ENCODE data around the gene NRP1.

The NRP1 gene

GRCh38 chr10:33311640-33312039, 22.8 kb downstream of the NRP1 start:
- CTCF ChIA-PET, result interaction anchor here (1.6 kb wide), 1 partner anchor 118 kb away, joined by 7 read pairs; no protein-coding TSS in a partner anchor
- POLR2A ChIA-PET, result no interaction called here
- no peak overlapping the region for H3K4me3 ChIP-seq (ENCODE audit: low read depth, low read length)
- no peak for TF ChIP-seq CTCF (IDR thresholded peaks at IDR 0.05; ENCODE audit: insufficient read depth, low read length, missing control alignments)
- no peak for DNase-seq (ENCODE audit: low read depth, low spot score)

GRCh38 chr10:33310853-33311252, 23.6 kb downstream of the NRP1 start:
- ChIA-PET POLR2A (no interaction called here), CTCF (interaction anchor here (1.6 kb wide), 1 partner anchor 118 kb away, joined by 7 read pairs; no protein-coding TSS in a partner anchor)
- DNase-seq (ENCODE audit: low read depth, low spot score), result no peak
- no peak overlapping the region for H3K4me3 ChIP-seq (ENCODE audit: low read depth, low read length)
- no peak for TF ChIP-seq CTCF (IDR thresholded peaks at IDR 0.05; ENCODE audit: insufficient read depth, low read length, missing control alignments)

- no peak overlapping the region for H3K4me3 ChIP-seq (ENCODE audit: low read depth, low read length)
- no peak for DNase-seq (ENCODE audit: low read depth, low spot score)
- CTCF ChIA-PET, result no interaction called here
- POLR2A ChIA-PET, result no interaction called here
- no peak for TF ChIP-seq CTCF (IDR thresholded peaks at IDR 0.05; ENCODE audit: insufficient read depth, low read length, missing control alignments)
These were observed 25.1 kb downstream of the NRP1 start for GRCh38 chr10:33309406-33309805.

- no peak overlapping the region for H3K4me3 ChIP-seq (ENCODE audit: low read depth, low read length)
- no peak for DNase-seq (ENCODE audit: low read depth, low spot score)
- no peak for TF ChIP-seq CTCF (IDR thresholded peaks at IDR 0.05; ENCODE audit: insufficient read depth, low read length, missing control alignments)
- POLR2A ChIA-PET, result no interaction called here
- CTCF ChIA-PET, result no interaction called here
These were observed 26.6 kb downstream of the NRP1 start for GRCh38 chr10:33307835-33308234.

- no peak for TF ChIP-seq CTCF (IDR thresholded peaks at IDR 0.05; ENCODE audit: insufficient read depth, low read length, missing control alignments)
- no peak for DNase-seq (ENCODE audit: low read depth, low spot score)
- ChIA-PET CTCF (interaction anchor here (0.9 to 1.6 kb wide), 4 partner anchors 9 to 152 kb away, joined by 3 to 5 read pairs (median 4); no protein-coding TSS in a partner anchor), POLR2A (interaction anchor here (1.1 to 1.2 kb wide), 2 partner anchors 34 to 35 kb away, joined by 3 to 5 read pairs; no protein-coding TSS in a partner anchor)
- no peak overlapping the region for H3K4me3 ChIP-seq (ENCODE audit: low read depth, low read length)
These were observed 27.6 kb downstream of the NRP1 start for GRCh38 chr10:33306701-33307519.

- H3K4me3 ChIP-seq (ENCODE audit: low read depth, low read length), result no peak overlapping the region
- DNase-seq (ENCODE audit: low read depth, low spot score), result no peak
- POLR2A ChIA-PET, result interaction anchor here (1.1 to 1.2 kb wide), 2 partner anchors 33 to 36 kb away, joined by 3 to 5 read pairs; no protein-coding TSS in a partner anchor
- CTCF ChIA-PET, result interaction anchor here (0.9 to 1.6 kb wide), 4 partner anchors 10 to 151 kb away, joined by 3 to 5 read pairs (median 4); no protein-coding TSS in a partner anchor
- TF ChIP-seq CTCF (IDR thresholded peaks at IDR 0.05; ENCODE audit: insufficient read depth, low read length, missing control alignments), result no peak
These were observed 28.3 kb downstream of the NRP1 start for GRCh38 chr10:33306126-33306525.
